Activated T-helper 1 cell treated with Interleukin-2 at 50 U/mL for 16 hours (primary cell): Measurements from ENCODE around the gene FBXL7.

Experiments
- DNase-seq: peaks from one replicate; pipeline ENCODE4 v3.0.0-alpha.2; 2020; ENCODE audit warnings: low read depth

The FBXL7 gene

DNA sequence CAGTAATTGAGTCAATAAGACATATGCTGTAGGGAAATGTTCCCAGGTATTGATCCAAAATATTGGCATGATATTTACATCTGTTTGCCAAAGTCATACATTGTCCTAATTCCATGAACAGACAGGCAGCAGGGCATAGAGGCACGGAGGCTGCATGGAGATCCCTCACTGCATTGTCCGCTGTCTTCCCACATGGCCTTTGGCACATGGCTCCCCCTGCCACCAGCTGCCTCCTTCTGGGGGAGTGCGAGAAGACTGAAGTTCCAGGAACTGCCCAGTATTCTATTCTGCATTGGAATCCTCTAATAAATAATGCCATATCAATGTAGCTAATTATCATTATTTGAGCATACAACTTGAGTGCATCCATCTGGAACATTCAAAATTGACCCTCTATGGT lies 269.0 kb downstream of the FBXL7 start:
- DNase-seq = no peak

GRCh38 chr5:15772131-15772530 lies 272.2 kb downstream of the FBXL7 start:
- DNase-seq = no peak

DNA sequence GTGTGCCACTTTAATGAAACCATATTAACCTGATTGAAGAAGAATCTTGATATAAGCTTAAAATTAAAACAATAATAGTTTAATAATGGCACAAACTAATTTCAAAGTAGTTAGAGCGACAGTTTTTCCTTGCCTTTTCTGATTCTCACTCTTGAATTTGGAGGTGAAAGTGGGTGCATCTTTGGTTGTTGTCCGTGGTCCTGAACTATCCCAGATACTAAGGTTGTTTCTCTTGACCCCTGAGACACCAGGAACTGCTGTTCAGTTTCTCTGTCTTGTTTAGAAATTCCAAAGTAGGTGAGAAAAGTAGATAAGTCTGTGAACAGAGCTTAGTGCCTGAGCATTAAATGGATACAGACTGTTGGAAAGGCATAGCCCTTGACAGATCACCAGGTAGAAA lies 274.7 kb downstream of the FBXL7 start:
- DNase-seq = no peak

DNA sequence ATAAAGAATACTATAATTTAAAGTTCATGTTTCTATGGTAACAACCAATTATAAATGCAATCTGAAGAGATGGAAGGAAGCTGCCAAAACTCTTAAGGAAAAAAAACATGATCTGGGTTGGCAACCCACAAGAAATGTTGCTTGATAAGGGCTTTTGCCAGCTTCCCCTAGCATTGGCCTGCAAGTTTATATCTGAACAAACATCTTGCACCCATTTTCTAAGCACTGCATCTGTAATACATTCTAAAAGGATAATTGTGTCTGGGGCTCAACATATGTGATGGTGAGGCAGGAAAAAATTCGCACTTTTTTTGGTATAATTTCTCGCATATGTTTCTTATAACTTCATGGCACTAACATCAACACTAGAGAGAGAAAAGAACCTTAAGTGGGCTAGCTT lies 276.4 kb downstream of the FBXL7 start:
- DNase-seq = no peak

- DNase-seq = no peak
Observed at GRCh38 chr5:15783734-15784133, 283.8 kb downstream of the FBXL7 start.

GRCh38 chr5:15785531-15785981 lies 285.6 kb downstream of the FBXL7 start:
- DNase-seq = no peak

GRCh38 chr5:15786326-15786725 lies 286.3 kb downstream of the FBXL7 start:
- DNase-seq = no peak

GRCh38 chr5:15786884-15787283 lies 286.9 kb downstream of the FBXL7 start:
- no peak for DNase-seq

GRCh38 chr5:15787681-15788080 lies 287.7 kb downstream of the FBXL7 start:
- DNase-seq = no peak

GRCh38 chr5:15789642-15790041 lies 289.7 kb downstream of the FBXL7 start:
- DNase-seq = no peak

DNA sequence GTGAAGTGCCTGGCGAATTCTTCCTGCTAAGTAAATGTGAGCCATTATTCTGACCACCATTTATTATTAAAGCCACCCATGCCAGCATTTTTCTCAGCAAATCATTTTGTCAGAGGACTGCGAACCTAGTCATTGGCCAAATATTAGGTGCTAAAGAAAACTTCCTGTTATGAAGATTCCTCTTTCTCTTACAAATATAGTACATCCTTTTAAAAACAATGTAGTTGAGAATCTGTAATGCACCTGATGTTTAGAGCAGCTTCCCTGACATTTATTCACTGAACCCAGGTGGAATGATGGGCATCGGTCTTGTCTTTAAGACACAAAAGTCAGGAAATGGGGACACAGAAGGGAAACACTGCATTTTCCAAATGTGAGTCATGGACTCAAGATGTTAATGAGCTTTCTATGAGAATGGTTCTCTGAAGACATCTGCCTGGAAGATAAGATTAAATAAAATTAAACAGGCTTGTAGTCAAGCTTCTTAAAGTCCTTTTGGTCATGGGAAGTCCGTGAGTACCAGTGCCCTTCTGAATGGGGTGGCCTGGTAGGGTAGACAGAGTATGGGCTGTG lies 290.6 kb downstream of the FBXL7 start:
- DNase-seq = no peak

- no peak for DNase-seq
Observed at GRCh38 chr5:15791274-15791673, 291.3 kb downstream of the FBXL7 start.

DNA sequence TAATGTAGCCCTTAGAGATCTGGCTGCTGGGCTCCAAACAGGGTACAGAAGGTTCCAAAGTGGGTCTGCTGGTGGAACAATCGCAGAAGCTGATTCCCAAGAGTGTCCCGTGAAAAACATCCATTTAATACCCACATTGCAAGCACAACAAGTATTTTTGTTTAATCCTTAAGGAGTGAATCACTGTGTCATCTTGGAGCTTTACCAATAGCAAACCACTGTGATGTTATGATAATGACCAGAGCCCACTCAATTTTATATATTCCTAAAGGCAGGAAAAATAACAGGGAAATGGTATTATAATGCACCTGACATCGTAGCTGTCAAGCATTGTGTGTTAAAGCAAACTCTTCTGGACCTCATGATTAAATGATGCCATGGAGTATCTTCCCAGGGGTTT lies 291.9 kb downstream of the FBXL7 start:
- no peak for DNase-seq

- no peak for DNase-seq
Observed at GRCh38 chr5:15794052-15794985, 294.3 kb downstream of the FBXL7 start.

GRCh38 chr5:15796096-15796495 lies 296.1 kb downstream of the FBXL7 start:
- no peak for DNase-seq

GRCh38 chr5:15796557-15796956 lies 296.6 kb downstream of the FBXL7 start:
- DNase-seq = no peak

DNA sequence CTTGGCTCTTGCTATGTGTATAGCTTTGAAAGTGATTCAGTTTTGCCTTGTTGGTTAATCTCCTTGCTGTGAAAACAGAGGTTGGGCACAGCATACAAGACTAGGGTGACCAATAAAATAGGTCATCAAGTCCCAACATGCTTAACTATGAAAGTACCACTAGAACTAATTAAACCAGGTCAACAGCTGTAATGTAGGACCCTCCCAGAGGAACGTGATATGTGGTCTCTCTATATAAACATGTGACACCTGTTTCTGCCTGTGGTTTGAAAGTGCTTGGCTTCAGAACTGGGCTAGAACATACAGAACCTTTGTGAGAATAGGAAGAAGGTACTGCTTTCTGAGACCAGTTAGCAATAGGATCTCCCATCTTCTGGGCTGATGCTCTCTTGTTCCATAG lies 297.1 kb downstream of the FBXL7 start:
- DNase-seq = no peak

GRCh38 chr5:15798006-15798405 lies 298.0 kb downstream of the FBXL7 start:
- DNase-seq = no peak

- DNase-seq = no peak
Observed at GRCh38 chr5:15799014-15799413, 299.0 kb downstream of the FBXL7 start.

- no peak for DNase-seq
Observed at GRCh38 chr5:15799612-15800011, 299.6 kb downstream of the FBXL7 start.

DNA sequence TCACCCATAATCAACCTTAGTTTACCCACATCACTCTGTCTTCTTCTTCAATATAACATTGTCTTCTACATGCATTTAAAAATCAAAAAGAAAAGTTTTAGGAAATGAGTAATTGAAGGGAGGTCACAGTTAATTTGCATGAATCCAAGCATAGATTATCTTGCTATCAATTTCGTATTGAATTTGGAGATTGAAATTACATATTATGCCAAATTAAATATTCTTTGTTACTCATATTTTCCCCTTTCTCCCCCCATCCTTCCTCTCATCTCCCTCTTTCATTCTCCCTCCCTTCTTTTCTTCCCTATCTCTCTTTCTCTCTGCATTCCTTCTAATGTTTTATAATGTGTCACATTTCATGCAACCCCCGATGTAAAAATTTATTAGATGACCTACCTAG lies 303.3 kb downstream of the FBXL7 start:
- no peak for DNase-seq

DNA sequence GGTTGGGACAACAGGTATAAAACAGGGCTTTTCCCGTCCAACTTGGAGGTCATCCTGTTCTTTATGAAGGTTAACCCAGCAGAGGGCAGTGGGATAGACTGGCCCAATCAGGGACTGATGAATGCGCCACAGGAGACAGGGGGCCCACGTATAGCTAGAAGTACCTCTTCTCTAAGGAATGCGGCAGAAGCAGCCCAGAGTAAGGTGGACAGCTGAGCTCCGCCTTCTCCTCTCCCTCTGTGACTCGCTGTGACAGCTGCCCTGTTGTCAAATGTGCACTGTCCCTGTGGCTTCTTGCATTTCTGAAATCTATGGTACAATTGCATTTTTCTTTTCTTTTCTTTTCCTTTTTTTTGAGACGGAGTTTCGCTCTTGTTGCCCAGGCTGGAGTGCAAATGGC lies 306.6 kb downstream of the FBXL7 start:
- DNase-seq = no peak

DNA sequence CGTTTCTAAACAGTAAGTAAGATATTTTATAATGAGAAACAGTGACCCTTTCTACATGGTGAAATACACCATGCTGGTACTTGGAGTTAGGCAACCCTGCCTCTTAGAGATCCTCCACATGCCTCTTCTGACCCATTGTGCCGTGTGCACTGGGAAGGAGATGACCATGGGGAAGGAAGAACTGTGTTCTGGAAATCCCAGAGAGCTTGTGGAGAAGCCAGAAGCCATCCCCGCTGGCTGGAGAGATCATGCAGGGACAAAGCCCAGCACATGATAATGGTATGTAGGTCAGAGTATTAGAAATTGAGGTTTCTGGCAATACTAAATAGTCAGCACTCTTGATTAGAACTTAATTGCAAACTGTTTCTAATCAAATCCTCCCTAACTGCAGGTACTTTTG lies 307.3 kb downstream of the FBXL7 start:
- DNase-seq = no peak

GRCh38 chr5:15807871-15808270 lies 307.9 kb downstream of the FBXL7 start:
- DNase-seq = no peak
